H9 (cell line): Measurements from ENCODE around the gene TJP3. TPM values are rescaled to one million over a fixed set of nuclear protein-coding genes. Genes with fewer than 3 reads are reported as not detected.

Experiments used
- DNase-seq: peaks from one replicate; pipeline ENCODE4 v3.0.0-alpha.2; 2017
- H2AFZ ChIP-seq: one replicate; pipeline ENCODE4 v1.6.1; 2013; ENCODE audit warnings: mild to moderate bottlenecking, low read length, control low read depth, moderate library complexity
- H2AK5ac ChIP-seq: 2 replicates; pipeline ENCODE4 v1.6.1; 2013; ENCODE audit warnings: low read length, control low read depth, mixed read lengths; ENCODE audit not compliant: insufficient read length
- H2BK120ac ChIP-seq: one replicate; pipeline ENCODE4 v1.6.1; 2013; ENCODE audit warnings: low read depth, mild to moderate bottlenecking, low read length, control low read depth, inconsistent platforms; ENCODE audit not compliant: poor library complexity, severe bottlenecking
- H2BK12ac ChIP-seq: 2 replicates; pipeline ENCODE4 v1.6.1; 2013; ENCODE audit warnings: low read length, control low read depth, mixed read lengths, low read depth; ENCODE audit not compliant: insufficient read length
- H2BK15ac ChIP-seq: 2 replicates; pipeline ENCODE4 v1.6.1; 2013; ENCODE audit warnings: low read depth, low read length, control low read depth
- H2BK20ac ChIP-seq: one replicate; pipeline ENCODE4 v1.6.1; 2013; ENCODE audit warnings: low read depth, mild to moderate bottlenecking, low read length, control low read depth, inconsistent platforms; ENCODE audit not compliant: poor library complexity, severe bottlenecking
- H2BK5ac ChIP-seq: 2 replicates; pipeline ENCODE4 v1.6.1; 2013; ENCODE audit warnings: low read length, control low read depth, mixed read lengths; ENCODE audit not compliant: insufficient read length
- H3K14ac ChIP-seq: 2 replicates; pipeline ENCODE4 v1.6.1; 2013; ENCODE audit warnings: low read length, control low read depth; ENCODE audit not compliant: insufficient read depth
- H3K18ac ChIP-seq: 2 replicates; pipeline ENCODE4 v1.6.1; 2013; ENCODE audit warnings: low read depth, mild to moderate bottlenecking, mixed read lengths, low read length, control low read depth; ENCODE audit not compliant: insufficient read length
- H3K23ac ChIP-seq: 2 replicates; pipeline ENCODE4 v1.6.1; 2013; ENCODE audit warnings: low read length, control low read depth, mixed read lengths, low read depth; ENCODE audit not compliant: insufficient read length
- H3K23me2 ChIP-seq: 2 replicates; pipeline ENCODE4 v1.6.1; 2013; ENCODE audit warnings: low read depth, mild to moderate bottlenecking, mixed read lengths, low read length, control low read depth; ENCODE audit not compliant: insufficient read length, poor library complexity, severe bottlenecking
- H3K27ac ChIP-seq: 2 replicates; pipeline ENCODE4 v1.5.1; 2013; ENCODE audit warnings: low read length, control low read depth, mixed read lengths, low read depth; ENCODE audit not compliant: insufficient read length
- H3K27me3 ChIP-seq: 2 replicates; pipeline ENCODE4 v1.6.1; 2013; ENCODE audit warnings: low read length, control low read depth, inconsistent platforms; ENCODE audit not compliant: insufficient read depth
- H3K4ac ChIP-seq: 2 replicates; pipeline ENCODE4 v1.6.1; 2013; ENCODE audit warnings: low read depth, mild to moderate bottlenecking, control low read depth, inconsistent platforms, low read length, moderate library complexity
- H3K4me1 ChIP-seq: 2 replicates; pipeline ENCODE4 v1.6.1; 2013; ENCODE audit warnings: low read length, control low read depth, inconsistent platforms; ENCODE audit not compliant: insufficient read depth
- H3K4me2 ChIP-seq: 2 replicates; pipeline ENCODE4 v1.6.1; 2013; ENCODE audit warnings: low read length, control low read depth, mixed read lengths; ENCODE audit not compliant: insufficient read length, insufficient read depth
- H3K56ac ChIP-seq: 2 replicates; pipeline ENCODE4 v1.6.1; 2013; ENCODE audit warnings: low read depth, mild to moderate bottlenecking, mixed read lengths, low read length, control low read depth; ENCODE audit not compliant: insufficient read length
- H3K79me1 ChIP-seq: 2 replicates; pipeline ENCODE4 v1.6.1; 2013; ENCODE audit warnings: low read depth, mild to moderate bottlenecking, moderate library complexity, low read length, control low read depth, inconsistent platforms; ENCODE audit not compliant: insufficient read depth, poor library complexity, severe bottlenecking
- H3K79me2 ChIP-seq: 2 replicates; pipeline ENCODE4 v1.6.1; 2013; ENCODE audit warnings: low read length, control low read depth, inconsistent platforms; ENCODE audit not compliant: insufficient read depth
- H3K9ac ChIP-seq: 2 replicates; pipeline ENCODE4 v1.6.1; 2013; ENCODE audit warnings: low read length, control low read depth, mixed read lengths; ENCODE audit not compliant: insufficient read length; ENCODE audit errors: extremely low read depth
- H3K9me3 ChIP-seq: one replicate; pipeline ENCODE4 v1.6.1; 2013; ENCODE audit warnings: low read depth, low read length, inconsistent platforms; ENCODE audit not compliant: control insufficient read depth
- H3T11ph ChIP-seq: one replicate; pipeline ENCODE4 v1.6.1; 2013; ENCODE audit warnings: mild to moderate bottlenecking, low read length, control low read depth, inconsistent platforms
- H4K20me1 ChIP-seq: one replicate; pipeline ENCODE4 v1.6.1; 2013; ENCODE audit not compliant: control insufficient read depth, insufficient read length, insufficient read depth
- H4K5ac ChIP-seq: 2 replicates; pipeline ENCODE4 v1.6.1; 2013; ENCODE audit warnings: low read depth, mild to moderate bottlenecking, mixed read lengths, low read length, control low read depth; ENCODE audit not compliant: insufficient read length
- H4K8ac ChIP-seq: replicated peaks from 2 replicates; pipeline ENCODE4 v1.6.1; 2013; ENCODE audit warnings: low read length, control low read depth, mixed read lengths, low read depth; ENCODE audit not compliant: insufficient read length
- H4K91ac ChIP-seq: 2 replicates; pipeline ENCODE4 v1.6.1; 2013; ENCODE audit warnings: low read depth, mild to moderate bottlenecking, moderate library complexity, mixed read lengths, low read length, control low read depth; ENCODE audit not compliant: insufficient read length
- H3K27ac Mint-ChIP-seq, 3 experiments: 2 replicates in 2 of 3; 3 replicates in 1 of 3; pipeline ENCODE4 v1.8.0; 2020 to 2021; ENCODE audit warnings: mixed read lengths in 3 of 3, mild to moderate bottlenecking in 1 of 3, moderate library complexity in 1 of 3
- H3K27me3 Mint-ChIP-seq: 2 replicates; pipeline ENCODE4 v1.8.0; 2021; ENCODE audit warnings: low read depth, mild to moderate bottlenecking, moderate library complexity, mixed read lengths
- H3K36me3 Mint-ChIP-seq, 3 experiments: 2 replicates in 2 of 3; 3 replicates in 1 of 3; pipeline ENCODE4 v1.8.0; 2020 to 2021; ENCODE audit warnings: low read depth in 3 of 3, mixed read lengths in 3 of 3; ENCODE audit not compliant: insufficient read depth in 1 of 3
- H3K4me1 Mint-ChIP-seq, 2 experiments: 2 replicates each; pipeline ENCODE4 v1.8.0; 2020; ENCODE audit warnings: mixed read lengths in 2 of 2
- H3K4me3 Mint-ChIP-seq, 2 experiments: 2 replicates in 1 of 2; 3 replicates in 1 of 2; pipeline ENCODE4 v1.8.0; 2020 to 2021; ENCODE audit warnings: mild to moderate bottlenecking in 2 of 2, mixed read lengths in 2 of 2, moderate library complexity in 1 of 2
- H3K9me3 Mint-ChIP-seq, 2 experiments: 2 replicates in 1 of 2; 3 replicates in 1 of 2; pipeline ENCODE4 v1.8.0; 2020; ENCODE audit warnings: mild to moderate bottlenecking in 2 of 2, mixed read lengths in 2 of 2, moderate library complexity in 1 of 2
- CTCF ChIP-seq: fragments of 200-600 bp; sonication (generic); conservative IDR thresholded peaks from 3 replicates; pipeline ENCODE4 v1.8.0; 2021; ENCODE audit warnings: antibody characterized with exemption, mild to moderate bottlenecking
- WGBS: extraction: QIAGEN DNeasy Blood & Tissue Kit; methylation state at CpG from one replicate; pipeline ENCODE4 v1.1.7; 2013; ENCODE audit warnings: missing lambda C conversion rate, low lambda C conversion rate, mixed read lengths; ENCODE audit not compliant: insufficient read length; ENCODE audit errors: extremely low coverage; 5-methylcytosine and 5-hydroxymethylcytosine counted together
- total RNA-seq: library from RNA; stranded (reverse); gene quantifications from 2 replicates; pipeline ENCODE4 v1.2.1, GENCODE V29; 2021

Gene TJP3
- total RNA-seq, 1 experiment from 2014 or later = 27.3 TPM

DNA sequence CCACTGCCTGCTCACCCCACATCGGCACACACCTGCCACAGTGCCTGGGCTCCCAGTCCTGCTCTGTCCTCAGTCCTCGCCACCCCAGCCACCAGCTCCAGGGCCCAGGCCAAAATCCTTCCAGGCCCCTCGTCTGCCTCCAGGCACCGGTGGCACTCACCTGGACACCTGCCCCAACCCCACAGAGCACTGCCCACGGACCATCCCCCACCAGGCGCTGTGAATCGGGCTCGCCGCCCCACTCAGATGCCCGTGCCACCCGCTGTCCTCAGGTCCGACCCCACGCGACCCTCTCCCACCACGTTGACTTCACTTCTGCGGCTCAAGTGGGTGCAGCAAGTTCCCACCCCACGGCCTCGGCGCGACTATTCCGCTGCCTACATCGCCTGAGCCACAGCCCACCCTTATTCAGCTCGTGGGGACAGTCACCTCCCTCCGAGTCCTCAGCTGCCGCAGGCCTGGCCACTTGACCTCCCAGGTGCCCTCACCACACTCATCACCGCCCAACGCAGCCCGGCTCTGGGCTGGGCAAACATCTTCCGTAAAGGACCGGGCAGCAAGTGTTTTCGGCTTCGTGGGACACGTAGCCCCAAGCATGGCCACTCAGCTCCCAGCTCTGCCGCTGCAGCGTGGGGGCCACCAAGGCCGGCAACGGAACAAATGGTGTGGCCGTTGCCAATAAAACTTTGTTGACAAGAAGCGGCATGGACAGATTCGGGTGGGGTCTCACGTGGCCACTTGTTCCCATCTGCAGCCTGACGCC, 13.6 kb upstream of the TJP3 start:
- no peak overlapping the region for H3K56ac ChIP-seq
- H3T11ph ChIP-seq = no peak overlapping the region
- no peak overlapping the region for H2BK15ac ChIP-seq
- H4K20me1 ChIP-seq = no peaks in the 10 kb centered on the region
- H3K27ac ChIP-seq = no peak overlapping the region
- no peak for DNase-seq
- Mint-ChIP-seq H3K9me3 (no peaks in the 10 kb centered on the region), H3K4me1 (peaks cover 0 to 9% of the 10 kb centered on the region in 2 experiments; a peak in 3 of 4 replicates), H3K36me3 (peaks cover 3 to 17% (median 10%) of the 10 kb centered on the region in 3 experiments; a peak in 6 of 7 replicates), H3K4me3 (no peak overlapping the region), H3K27ac (peak overlapping the region; percentile 8 to 79 (median 31); a peak in 2 of 7 replicates), H3K27me3 (no peaks in the 10 kb centered on the region)
- no peak overlapping the region for H3K23ac ChIP-seq
- no peak overlapping the region for H2BK20ac ChIP-seq
- TF ChIP-seq CTCF = no peak
- no peak overlapping the region for H4K91ac ChIP-seq
- H3K4ac ChIP-seq = no peak overlapping the region
- no peak overlapping the region for H3K18ac ChIP-seq
- no peak overlapping the region for H2BK120ac ChIP-seq
- H3K4me1 ChIP-seq = no peaks in the 10 kb centered on the region; the same call in 1 of the 2 replicates
- H3K27me3 ChIP-seq = no peaks in the 10 kb centered on the region
- H3K9ac ChIP-seq = no peak overlapping the region
- no CpG with 5 or more reads among the region's 42 CpGs for WGBS
- no peaks in the 10 kb centered on the region for H3K9me3 ChIP-seq
- H2BK5ac ChIP-seq = no peak overlapping the region
- H4K5ac ChIP-seq = no peak overlapping the region
- no peak overlapping the region for H3K4me2 ChIP-seq
- no peak overlapping the region for H2AK5ac ChIP-seq
- peaks cover 17% of the 10 kb centered on the region; the same call in 1 of the 2 replicates for H3K79me2 ChIP-seq
- no peaks in the 10 kb centered on the region for H3K79me1 ChIP-seq
- H3K23me2 ChIP-seq = peaks cover 5% of the 10 kb centered on the region
- no peak overlapping the region for H4K8ac ChIP-seq
- no peak overlapping the region for H3K14ac ChIP-seq
- no peak overlapping the region for H2AFZ ChIP-seq
- no peak overlapping the region for H2BK12ac ChIP-seq
